ENCODE data around the gene EPB41L5.
"Not testable (repeated sequence)": the region's sequence is repeated elsewhere in the genome, so short reads cannot be mapped to it uniquely, and the experiment has no call there.

Gene EPB41L5

DNA sequence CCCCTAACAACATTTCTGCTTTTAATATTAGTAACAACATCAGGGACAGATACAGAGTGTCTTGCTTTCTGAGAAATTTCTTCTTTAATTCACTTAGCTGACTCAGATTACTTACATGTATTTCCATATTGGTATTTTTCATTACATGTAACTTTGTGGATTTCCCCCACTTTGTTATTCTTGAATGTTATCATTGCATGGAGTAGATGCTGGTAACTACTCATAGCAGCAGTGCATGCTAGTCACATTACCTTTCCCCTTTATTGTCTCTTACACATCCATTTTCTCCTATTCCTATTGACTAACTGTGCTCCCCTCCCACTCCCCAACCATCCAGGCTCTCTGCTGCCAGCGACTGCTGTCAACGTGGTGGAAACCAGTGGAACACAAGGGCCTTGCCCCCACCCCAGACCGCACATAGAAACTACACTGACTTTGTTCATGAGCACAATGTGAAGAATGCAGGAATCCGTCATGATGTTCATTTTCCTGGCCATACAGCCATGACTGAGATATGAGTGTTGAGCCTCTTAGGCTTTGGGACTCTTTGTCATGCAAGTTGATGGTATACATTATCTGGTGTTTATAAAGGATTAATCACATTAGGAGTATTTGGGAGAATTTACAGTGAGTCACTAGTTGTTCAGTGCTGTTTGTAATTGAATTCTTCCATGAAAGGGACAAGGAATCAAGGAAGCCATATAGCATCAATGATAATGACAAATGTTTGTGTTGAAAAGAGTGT is 91.0 kb downstream of the EPB41L5 start:
- DNase-seq, result no peak

DNA sequence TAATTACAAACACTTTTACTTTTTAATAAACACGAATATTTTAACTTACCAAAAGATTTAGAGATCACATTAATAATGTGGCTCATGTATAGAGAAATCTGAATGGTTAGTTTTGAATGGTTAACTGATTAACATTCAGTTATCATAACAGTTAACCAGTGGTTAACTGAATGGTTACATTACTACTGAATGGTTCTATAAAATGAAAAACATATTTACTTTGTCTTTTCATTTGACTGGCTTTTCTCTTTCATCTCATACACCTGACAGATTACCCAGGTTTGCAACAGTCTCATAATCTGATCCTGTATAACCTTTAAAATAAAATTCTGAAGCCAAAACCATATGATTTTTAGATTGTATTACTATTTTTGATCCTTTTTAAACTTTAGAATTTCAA is 91.9 kb downstream of the EPB41L5 start:
- DNase-seq, result no peak

DNA sequence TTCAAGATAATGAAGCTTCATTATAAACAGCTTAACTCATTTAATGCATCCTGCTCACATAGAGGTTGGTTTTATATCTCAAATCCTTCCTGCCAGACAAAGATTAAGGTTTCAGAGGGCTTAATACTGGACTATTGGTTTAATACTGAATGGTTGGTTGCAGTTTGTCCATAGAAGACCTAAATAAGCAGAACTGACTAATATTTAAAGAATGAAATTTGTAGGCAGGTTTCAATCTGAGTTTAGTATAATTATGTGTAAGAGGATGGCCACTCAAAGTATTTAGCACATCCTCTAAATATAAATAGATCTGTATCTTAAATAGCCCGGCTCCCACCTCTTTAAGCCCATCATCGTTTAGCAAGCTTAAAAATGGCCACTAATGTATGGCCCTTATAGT is 92.5 kb downstream of the EPB41L5 start:
- DNase-seq, result no peak

DNA sequence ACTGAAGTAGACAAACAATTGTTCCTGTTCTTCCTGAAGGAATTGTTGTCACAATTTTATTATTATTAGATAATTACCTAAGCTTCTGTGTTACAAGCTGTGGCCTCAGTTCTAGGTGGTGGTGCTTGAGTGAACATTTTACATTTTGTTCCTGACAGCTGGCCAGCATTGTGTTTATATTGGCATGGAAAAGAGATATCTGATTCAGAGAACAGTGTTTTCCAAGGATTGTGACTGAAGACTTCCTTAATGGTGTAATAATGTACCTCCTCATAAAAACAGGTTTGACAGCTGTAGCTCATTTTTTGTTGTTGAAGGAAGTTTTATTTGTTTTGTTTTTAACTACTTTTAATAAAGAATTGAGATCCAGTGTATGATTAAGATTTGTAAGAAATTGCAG is 95.2 kb downstream of the EPB41L5 start:
- no peak for DNase-seq

DNA sequence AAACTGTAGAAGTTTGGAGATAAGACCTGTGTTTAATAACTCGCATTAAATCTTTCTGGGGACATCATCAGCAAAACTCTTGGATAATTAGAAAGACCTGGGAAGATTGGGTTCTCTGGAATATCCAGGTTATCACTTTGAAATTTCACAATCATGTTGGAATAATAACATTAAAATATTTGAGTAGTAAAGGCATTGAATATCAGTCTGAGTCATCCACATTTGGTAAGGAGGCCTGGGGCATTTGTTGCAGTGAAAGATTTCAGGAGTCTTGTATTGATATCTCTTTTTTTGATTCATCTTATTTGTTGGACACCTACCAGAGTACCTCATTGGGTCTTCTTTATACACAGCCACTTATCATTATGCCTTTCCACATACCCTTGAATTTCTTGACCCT is 95.9 kb downstream of the EPB41L5 start:
- DNase-seq, result no peak

DNA sequence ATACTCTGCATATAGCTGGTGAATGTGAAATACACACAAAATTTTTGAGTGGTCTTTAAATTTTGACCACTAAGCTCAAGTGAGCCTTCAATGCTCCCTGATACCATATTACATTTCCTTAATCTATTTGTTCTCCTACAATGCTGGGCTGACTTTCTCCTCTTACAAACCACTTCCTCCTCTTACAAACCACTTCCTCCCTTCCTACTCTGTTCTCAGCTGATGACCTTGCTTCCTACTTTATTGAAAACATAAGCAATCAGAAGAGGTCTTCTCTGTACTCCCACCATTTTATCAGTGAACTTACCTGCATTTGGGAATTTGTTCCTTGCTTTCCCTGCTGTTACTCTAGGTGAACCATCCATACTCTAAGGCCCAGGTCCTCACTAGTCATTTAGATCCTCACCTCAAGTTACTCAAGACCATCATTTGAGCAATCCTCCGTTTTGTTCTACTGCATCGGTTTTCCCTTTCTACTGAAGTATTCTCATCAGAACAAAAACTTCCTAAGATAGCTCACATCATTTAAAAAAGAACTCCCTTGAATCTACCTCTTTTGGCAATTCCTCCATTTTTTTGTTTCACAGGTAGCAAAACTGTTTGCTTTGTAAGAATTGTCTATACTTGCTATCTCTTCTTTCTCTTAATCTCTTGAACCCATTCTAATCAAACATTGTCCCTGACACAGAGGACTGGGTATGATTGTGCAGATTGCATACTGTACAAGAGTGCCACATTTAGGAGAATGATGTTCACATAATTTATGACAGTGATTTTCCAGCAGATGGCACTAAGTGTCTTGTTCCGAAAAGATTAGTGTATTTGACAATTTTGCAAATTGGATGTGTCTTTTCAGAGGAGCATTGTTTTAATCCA is 96.5 kb downstream of the EPB41L5 start:
- DNase-seq, result no peak

DNA sequence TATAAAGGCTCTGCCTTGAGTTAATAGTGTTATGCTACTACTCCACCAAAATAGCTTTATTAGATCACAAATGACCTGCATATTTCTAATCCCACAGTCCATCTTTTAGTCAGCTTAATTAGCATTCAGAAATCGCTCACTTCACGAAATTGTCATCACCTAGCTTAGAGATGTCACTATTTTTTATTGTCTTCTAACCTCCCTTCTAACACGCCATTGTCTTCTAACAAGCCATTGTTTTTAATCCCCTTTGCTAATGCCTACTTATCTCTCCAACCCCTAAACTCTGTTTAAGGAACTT is 97.1 kb downstream of the EPB41L5 start:
- no peak for DNase-seq

DNA sequence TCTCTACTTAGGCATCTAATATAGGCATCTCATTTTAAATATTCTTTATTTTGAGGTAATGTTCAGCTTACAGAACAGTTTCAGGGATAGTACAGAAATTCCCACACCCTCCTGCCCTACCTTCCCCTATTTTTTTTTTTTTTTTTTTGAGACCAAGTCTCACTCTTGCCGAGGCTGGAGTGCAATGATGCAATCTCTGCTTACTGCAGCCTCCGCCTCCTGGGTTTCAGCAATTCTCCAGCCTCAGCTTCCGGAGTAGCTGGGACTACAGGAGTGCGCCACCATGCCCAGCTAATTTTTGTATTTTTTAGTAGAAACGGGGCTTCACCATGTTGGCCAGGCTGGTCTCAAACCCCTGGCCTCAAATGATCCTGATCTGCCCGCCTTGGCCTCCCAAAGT is 97.6 kb downstream of the EPB41L5 start:
- DNase-seq, result no peak

DNA sequence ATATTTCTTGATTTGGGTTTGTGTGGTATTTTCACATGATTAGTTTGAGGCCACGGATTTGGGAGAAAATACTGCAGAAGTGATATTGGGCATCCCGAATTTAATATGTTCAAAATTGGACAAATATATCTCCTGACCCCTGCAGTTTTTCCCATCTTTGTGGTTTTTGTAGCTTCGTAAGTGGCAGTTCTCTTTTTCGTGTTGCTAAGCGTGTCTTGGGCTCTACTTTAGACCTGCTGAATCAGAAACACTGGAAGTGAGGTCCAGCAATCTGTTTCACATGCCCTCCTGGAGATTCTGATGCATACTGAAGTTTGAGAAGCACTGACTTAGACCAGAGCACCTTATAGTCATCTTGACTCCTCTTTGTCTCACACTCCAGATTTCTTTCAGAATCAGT is 98.3 kb downstream of the EPB41L5 start:
- DNase-seq, result no peak

DNA sequence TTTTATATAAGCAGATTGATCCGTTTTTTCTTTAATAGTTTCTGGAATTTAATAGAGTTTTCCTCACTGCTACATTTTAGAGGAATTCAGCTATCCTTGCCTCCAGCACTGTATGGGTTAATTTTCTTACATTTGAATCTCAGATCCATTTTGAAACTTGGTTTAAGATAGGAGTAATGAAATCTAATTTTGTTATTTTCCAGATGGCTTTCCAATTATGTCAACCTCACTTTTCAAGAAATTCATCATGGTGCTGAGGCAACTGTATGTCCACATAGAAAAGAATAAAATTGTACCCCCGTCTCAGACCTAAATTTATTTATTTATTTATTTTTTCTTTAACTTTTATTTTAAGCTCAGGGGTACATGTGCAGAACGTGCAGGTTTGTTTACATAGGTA is 105.1 kb downstream of the EPB41L5 start:
- no peak for DNase-seq

DNA sequence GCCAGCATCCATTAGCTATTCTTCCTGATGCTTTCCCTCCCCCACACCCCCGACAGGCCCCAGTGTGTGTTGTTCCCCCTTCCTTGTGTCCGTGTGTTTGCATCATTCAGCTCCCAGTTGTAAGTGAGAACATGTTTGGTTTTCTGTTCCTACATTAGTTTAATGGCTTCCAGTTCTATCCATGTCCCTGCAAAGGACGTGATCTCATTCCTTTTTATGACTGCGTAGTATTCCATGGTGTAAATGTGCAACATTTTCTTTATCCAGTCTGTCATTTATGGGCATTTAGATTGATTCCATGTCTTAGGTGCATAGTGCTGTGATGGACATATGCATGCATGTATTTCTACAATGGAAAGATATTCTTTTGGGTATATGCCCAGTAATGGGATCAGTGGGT is 105.6 kb downstream of the EPB41L5 start:
- DNase-seq, result no peak

DNA sequence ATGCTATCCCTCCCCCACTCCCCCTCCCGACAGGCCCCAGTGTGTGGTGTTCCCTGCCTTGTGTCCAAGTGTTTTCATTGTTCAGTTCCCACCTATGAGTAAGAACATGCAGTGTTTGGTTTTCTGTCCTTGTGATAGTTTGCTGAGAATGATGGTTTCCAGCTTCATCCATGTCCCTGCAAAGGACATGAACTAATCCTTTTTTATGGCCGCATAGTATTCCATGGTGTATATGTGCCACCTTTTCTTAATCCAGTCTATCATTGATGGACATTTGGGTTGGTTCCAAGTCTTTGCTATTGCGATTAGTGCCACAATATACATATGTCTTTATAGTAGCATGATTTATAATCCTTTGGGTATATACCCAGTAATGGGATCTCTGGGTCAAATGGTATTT is 108.5 kb downstream of the EPB41L5 start:
- DNase-seq, result not testable (repeated sequence)

DNA sequence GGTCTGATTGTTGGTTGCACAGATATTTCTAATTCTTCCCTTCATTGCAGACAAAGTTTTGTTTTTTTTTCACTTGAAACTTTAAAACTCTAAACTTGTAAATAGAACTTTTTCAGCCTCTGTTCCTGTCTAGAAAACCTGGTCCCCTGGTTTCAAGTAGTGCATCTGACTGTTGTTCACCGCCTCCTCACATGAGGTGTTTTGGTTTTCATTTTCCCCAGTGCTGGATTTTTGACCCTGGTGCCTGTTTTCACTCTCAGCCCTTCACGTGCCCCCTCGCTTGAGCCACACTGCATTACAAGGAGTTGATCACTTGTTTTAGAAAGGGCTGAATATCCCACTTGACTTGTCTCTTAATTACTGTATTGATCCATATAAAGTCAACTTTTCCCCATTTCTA is 110.2 kb downstream of the EPB41L5 start:
- DNase-seq, result no peak

DNA sequence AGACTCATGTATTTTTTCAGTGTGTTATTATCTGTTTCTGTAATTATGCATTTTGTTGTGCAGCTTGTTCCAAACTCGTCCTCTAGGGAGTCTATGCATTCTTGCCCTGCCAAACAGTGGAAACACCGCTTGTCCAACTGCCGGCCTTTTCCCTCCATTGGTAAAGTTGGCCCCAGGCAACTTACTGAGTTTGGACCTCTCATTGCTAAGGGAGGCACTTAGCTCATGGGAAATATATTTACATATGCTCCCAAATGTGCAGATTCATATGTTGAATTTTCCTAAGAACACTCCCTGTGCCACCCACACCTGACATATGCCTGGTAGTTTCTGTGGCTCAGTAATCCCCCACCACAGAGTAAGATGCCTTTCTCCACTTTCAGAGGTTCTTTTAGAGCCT is 112.3 kb downstream of the EPB41L5 start:
- DNase-seq, result no peak

DNA sequence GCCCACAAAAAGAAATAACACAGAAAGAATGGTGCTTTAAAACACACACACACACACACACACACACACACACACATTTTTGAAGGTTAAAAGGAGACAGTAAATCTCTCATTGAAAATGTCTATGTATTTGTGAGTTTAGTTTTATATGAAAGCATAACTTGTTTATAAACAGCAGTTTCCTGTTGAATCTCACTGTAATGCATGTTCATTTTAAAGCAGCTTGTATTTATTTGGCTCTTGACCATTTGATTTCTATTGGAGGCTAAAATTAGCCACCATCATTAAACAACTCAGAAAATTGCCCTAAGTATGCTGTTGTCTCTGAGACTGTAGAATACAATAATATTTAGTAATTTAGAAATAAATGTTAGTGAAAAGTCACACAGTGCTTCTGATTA is 115.3 kb downstream of the EPB41L5 start:
- no peak for DNase-seq

DNA sequence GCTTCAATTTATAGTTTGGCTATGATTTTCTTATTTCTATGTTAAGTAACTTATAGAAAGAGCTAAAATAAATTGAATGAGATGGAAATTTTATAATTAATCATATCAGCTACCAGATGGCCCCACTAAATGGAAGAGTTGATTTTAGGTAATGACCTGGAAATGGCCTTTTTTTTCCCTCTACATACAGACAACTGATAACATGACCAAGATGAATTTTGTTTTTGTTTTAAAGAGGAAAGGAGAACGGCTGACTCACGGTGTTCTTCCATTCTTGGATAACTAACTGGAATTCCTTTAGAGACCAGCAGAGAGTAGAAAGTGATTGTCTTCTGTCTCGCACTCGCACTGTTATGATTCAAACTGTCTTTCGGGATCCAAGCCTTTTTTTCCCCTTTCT is 119.3 kb downstream of the EPB41L5 start:
- DNase-seq, result no peak

DNA sequence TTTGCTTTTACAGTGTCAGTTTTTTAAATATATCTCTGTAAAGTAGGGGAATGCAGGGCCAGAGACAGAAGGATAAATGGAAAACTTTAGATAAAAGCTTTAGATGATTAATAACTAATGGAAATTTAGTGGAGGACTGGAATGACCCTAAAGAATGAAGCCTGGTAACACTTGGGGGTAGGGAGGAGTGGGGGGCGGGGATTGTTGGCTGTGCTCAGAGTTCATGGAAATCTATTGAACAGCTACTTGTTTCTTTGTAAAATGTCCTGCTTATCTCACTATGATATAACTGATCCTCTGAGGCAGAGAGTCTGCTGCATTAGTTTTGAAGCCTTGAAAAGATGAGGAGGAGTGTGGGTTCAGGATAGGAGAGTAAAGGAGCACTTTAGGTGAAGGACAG is 119.8 kb downstream of the EPB41L5 start:
- DNase-seq, result no peak

DNA sequence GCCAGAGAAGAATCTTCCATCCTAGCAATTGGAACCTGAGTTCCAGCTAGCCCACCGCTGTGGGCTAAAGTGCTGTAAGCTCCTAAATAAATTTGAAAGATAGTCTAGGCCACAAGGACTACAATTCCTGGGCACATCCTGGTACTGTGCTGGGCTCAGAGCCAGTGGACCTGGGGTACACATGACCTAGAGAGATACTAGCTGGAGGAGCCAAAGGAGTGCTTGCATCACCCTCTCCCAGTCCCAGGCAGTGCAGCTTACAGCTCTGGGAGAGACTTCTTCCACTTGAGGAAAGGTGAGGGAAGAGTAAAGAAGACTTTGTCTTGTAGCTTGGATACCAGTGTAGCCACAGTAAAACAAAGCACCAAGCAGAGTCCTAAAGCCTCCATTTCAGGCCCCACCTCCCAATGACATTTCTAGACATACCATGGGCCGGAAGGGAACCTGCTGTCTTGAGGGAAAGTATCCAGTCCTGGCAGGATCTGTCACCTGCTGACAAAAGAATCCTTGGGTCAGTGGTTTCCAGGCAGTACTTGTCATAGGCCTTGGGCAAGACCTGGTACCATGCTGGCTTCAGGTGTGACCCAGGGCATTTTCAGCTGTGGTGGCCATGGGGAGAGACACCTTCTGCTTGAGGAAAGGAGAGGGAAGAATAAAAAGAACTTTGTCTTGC is 120.8 kb downstream of the EPB41L5 start:
- DNase-seq, result no peak

DNA sequence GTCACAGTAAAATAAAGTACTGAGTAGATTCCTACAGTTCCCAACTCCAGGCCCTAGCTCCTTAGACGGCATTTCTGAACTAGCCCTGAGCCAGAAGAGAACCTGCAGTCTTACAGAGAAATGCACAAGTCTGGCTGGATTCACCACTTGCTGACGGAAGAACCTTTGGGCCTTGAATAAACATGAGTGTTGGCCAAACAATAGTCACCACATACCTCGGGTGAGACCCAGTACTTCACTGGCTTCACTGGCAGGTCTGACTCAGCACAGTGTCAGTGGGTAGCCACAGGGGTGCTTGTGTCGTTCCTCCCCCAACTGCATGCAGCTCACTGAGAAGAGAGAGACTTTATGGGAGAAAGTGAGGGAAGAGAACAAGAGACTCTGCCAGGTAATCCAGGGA is 121.4 kb downstream of the EPB41L5 start:
- no peak for DNase-seq

DNA sequence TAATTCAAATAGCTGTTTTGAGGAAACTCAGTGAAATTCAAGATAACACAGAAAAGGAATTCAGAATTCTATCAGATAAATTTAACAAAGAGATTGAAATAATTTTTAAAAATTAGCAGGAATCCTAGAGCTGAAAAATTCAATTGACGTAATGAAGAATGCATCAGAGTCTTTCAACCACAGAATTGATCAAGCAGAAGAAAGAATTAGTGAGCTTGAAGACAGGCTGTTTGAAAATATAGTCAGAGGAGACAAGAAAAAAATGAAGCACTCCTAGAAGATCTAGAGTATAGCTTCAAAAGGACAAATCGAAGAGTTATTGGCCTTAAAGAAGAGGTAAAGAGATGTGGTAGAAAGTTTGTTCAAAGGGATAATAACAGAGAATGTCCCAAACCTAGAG is 122.1 kb downstream of the EPB41L5 start:
- DNase-seq, result not testable (repeated sequence)

DNA sequence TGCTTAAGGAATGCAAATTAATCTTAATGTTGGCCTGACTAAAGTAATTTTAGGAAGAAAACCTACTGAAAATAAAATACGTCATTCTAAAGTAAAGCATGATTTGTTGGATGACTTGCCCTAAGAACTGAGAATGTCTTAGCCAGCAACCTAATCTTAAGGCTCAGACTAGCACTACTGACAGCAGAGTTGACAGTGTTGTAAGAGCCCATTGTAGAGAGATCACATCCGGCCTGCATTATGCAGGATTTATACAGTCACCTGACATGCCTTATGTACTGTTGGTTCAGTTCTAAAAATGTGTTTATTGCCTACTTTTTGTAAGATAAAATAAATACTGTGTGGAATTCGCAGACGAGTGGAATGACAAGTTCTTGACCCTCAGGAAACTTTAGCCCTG is 128.0 kb downstream of the EPB41L5 start:
- DNase-seq, result no peak

DNA sequence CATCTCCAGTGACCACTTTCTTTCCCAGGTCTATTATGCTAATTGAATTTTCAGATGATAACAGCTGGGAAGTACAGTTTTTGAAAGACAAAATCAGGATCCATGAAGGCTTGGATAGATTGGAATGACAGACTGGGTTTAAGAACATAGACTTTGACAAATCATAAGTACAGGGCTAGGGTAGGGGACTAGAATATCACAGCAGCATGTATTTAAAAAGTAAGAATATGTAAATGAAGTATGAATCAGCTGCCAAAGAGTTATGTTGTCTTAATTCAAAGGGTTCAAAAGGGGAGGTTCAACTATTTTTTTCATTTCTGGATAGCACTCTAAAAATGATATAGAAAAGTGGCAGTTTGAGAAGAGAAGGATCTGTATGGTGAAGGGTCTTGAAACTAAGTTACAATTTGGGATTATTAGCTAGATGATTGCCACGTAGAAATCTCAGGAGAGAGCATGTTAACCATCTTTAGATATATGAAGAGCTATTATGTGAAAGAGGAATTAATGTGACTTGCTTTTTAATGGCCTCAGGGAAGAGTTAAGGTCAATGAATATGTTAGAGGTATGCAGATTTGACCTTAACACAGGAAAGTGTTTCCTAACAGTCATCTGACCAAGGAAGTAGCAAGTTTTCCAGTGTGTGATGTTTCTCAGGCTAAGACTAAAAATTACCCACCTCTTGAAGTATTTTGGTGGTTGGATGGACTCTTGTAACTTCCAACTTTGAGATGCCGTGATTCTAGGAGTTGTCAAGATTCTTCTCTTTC is 128.6 kb downstream of the EPB41L5 start:
- DNase-seq, result no peak

DNA sequence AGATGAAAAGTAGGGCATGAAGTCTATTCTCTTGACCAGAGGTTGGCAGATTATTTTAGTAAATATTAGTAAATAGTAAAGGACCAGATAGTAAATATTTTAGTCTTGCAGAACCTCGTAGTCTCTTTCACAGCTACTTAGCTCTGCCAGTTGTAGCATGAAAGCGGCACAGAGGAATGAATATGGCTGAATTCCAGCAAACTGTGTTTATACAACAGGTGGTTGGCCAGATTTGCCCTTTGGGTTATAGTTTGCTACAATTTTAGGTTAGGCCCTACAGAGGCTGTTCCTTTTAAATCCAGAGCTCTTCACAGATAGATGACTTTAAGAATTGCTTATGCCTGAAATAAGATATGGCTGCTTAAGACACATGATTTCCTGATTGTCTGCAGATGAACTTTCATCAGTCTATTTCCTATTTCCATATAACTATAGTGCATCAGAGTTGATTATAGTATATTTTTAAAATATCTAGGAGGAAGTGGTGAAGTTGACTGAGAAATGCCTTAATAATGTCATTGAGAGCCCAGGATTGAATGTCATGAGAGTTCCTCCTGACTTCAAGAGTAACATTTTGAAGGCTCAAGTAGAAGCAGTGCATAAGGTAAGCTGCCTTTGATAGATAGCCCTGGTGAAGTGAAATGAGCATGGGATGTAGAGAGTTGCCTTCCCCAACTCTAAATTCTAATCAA is 129.8 kb downstream of the EPB41L5 start:
- no peak for DNase-seq

Measured in activated CD4-positive, alpha-beta T cell treated with anti-CD3 and anti-CD28 coated beads for 4 hours (primary cell).